Measurements from ENCODE around the gene NDE1.
A peak's percentile ranks its signal among the peaks of the same experiment; 100 is the strongest.

The NDE1 gene

DNA sequence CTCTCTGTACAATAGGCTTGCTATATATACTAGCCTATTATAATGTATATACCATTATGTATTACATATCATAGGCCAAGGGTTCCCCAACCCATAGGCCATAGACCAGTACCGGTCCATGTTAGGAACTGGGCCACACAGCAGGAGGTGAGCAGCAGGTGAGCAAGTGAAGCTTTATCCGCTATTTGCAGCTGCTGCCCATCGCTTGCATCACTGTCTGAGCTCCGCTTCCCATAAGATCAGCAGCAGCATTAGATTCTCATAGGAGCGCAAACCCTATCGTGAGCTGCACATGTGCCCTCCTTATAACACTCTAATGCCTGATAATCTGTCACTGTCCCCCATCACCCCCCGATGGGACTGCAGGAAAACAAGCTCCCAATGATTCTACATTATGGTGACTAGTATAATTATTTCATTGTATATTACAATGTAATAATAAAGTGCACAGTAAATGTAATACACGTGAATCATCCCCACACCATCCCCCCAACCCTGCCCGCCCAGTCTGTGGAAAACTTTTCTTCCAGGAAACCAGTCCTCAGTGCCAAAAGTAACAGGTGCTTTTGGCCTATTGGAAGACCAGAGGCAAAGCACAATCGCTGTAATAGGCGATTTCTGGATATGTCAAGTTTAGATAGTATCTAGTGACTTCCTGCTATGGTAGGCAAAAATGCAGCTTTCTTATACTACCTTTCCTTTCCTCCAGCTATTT is 122.7 kb downstream of the NDE1 start:
- H3K4me3 ChIP-seq (ENCODE audit: low read depth, low read length): no peak overlapping the region
- TF ChIP-seq, protein P1, sequence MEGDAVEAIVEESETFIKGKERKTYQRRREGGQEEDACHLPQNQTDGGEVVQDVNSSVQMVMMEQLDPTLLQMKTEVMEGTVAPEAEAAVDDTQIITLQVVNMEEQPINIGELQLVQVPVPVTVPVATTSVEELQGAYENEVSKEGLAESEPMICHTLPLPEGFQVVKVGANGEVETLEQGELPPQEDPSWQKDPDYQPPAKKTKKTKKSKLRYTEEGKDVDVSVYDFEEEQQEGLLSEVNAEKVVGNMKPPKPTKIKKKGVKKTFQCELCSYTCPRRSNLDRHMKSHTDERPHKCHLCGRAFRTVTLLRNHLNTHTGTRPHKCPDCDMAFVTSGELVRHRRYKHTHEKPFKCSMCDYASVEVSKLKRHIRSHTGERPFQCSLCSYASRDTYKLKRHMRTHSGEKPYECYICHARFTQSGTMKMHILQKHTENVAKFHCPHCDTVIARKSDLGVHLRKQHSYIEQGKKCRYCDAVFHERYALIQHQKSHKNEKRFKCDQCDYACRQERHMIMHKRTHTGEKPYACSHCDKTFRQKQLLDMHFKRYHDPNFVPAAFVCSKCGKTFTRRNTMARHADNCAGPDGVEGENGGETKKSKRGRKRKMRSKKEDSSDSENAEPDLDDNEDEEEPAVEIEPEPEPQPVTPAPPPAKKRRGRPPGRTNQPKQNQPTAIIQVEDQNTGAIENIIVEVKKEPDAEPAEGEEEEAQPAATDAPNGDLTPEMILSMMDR (IDR thresholded peaks at IDR 0.05; ENCODE audit: insufficient read depth, low read depth, low read length, missing control alignments): no peak
- no peak for DNase-seq (ENCODE audit: low read depth)

DNA sequence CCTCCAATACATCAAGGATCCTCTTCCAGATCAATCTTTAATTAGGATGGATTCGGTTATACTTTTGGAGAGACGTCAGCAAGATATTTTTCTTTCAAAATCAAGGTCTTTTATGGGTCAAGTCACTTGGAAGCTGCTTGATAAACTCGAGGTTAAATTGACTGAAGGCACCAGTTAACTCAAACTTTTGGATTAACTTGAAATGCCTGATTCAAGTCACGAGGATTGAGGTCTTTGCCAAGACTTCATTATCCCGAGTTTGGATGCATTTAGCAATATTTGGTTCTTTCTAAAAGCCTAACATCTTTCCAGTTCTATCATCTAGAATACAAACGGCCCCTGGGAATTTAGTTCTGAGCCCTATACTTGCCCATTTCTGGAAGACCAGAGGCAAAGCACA is 123.9 kb downstream of the NDE1 start:
- no peak for DNase-seq (ENCODE audit: low read depth)
- no peak overlapping the region for H3K4me3 ChIP-seq (ENCODE audit: low read depth, low read length)
- TF ChIP-seq, protein P1 (IDR thresholded peaks at IDR 0.05; ENCODE audit: insufficient read depth, low read depth, low read length, missing control alignments): no peak

DNA sequence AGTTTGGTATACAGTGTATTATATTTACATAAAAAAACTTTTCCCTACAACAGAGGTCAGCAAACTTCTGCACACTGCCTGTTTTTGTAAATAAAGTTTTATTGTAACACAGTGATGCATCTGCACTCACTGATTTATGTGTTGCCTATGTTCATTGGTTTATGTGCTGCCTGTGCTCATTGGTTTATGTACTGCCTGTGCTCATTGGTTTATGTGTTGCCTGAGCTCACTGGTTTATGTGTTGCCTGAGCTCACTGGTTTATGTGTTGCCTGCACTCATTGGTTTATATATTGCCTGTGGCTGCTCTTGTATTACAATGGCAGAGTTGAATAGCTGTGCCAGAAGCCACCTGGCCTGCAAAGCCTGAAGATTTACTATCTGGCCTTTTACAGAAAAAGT is 125.2 kb downstream of the NDE1 start:
- TF ChIP-seq, protein P1 (IDR thresholded peaks at IDR 0.05; ENCODE audit: insufficient read depth, low read depth, low read length, missing control alignments): no peak
- DNase-seq (ENCODE audit: low read depth): peak; percentile 44
- H3K4me3 ChIP-seq (ENCODE audit: low read depth, low read length): no peak overlapping the region

DNA sequence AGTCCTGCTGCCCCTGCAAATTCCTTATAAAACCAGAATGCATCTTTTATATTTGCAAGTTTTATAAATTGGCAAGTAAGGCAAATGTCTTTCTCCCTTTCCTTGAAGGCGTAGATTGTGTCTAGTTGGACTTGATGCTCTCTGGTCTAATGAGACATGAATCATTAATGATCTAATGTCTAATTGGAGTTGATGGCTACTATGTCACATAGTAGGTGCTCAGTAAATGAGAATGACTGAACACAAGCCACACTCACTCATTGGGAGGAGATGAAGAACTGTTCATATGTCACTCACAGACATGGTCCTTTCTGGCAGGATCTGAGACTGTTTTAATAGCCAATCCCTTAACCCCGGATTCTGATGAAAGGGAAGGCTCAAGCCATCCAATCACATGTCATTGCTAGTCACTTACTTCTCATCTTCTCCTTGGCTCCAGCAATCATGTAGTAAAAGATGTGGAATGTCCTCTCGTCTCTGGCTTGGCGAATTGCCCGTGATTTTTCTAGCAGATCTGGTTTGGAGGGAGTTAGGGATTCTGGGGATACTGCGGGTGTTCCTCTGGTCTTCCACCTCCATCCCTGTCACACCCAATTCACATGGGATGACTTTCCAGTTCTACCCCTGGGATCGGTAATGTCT is 125.7 kb downstream of the NDE1 start:
- DNase-seq (ENCODE audit: low read depth): no peak
- TF ChIP-seq, protein P1 (IDR thresholded peaks at IDR 0.05; ENCODE audit: insufficient read depth, low read depth, low read length, missing control alignments): no peak
- no peak overlapping the region for H3K4me3 ChIP-seq (ENCODE audit: low read depth, low read length)

All from GM12865 (cell line).